OCI-LY3 (cell line): ENCODE results near the gene GPX7.

ENCODE experiments used
- CTCF ChIP-seq: fragments of 200-600, 300-600 bp; sonication (generic); IDR thresholded peaks from 2 replicates; pipeline ENCODE4 v1.5.1; 2014; ENCODE audit warnings: antibody characterized with exemption, low read length, low read depth
- EZH2phosphoT487 ChIP-seq: fragments of 200-600 bp; shearing (Covaris generic); IDR thresholded peaks from 2 replicates; pipeline ENCODE4 v1.6.1; 2018; ENCODE audit warnings: antibody characterized with exemption, mixed run types, low read depth

GRCh38 chr1:52601991-52602855 is at the start of gene GPX7:
- TF ChIP-seq CTCF (no peak), EZH2phosphoT487 (no peak)
